ENCODE results near the gene LHX1. TPM values are rescaled to one million over a fixed set of nuclear protein-coding genes. Genes with fewer than 3 reads are reported as not detected.

The LHX1 gene
- total and polyA plus RNA-seq, 5 donors from 2014 or later: 0.05 to 0.22 (median 0.05) TPM; not detected in 2

DNA sequence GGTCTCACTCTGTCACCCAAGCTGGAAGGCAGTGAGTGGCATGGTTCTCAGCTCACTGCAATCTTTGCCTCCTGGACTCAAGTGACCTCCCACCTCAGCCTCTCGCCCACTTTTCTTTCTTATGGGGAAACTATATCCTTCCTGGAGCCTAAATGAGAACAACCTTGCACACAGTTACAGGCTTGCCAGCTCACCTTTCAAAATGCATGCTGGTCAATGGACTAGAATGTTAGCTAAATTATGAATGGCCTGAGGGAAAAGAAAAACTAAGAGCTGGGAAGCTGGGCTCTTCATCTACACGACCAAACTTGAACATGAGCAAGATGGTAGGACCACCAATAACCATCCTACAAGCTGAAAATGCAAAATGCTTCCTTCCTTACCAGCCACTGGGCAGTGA is 10.6 kb upstream of the LHX1 start:
- Histone ChIP-seq H3K9me3 (ENCODE audit: control insufficient read depth in 2 of 2, low read length in 2 of 2) (no peaks in the 10 kb centered on the region), H3K4me3 (ENCODE audit: low read depth, low read length) (no peak overlapping the region), H3K27ac (ENCODE audit: insufficient read depth, low read length, poor library complexity, severe bottlenecking) (no peak overlapping the region), H3K27me3 (ENCODE audit: control insufficient read depth, insufficient read depth, low read length) (peaks cover 33% of the 10 kb centered on the region), H3K36me3 (ENCODE audit: control insufficient read depth, insufficient read depth, low read length) (no peaks in the 10 kb centered on the region), H3K4me1 (ENCODE audit: control insufficient read depth, insufficient read depth, low read length, poor library complexity, severe bottlenecking) (peaks cover 9% of the 10 kb centered on the region)
- DNase-seq: no peak
- no peak overlapping the region for H3K27ac Mint-ChIP-seq
- H3K4me3 Mint-ChIP-seq: no peak overlapping the region
- H3K9me3 Mint-ChIP-seq: no peaks in the 10 kb centered on the region
- ATAC-seq (ENCODE audit: low read depth in 2 of 2): no peak
- peaks cover 63% of the 10 kb centered on the region for H3K27me3 Mint-ChIP-seq
- no peaks in the 10 kb centered on the region for H3K36me3 Mint-ChIP-seq
- H3K4me1 Mint-ChIP-seq: peaks cover 8 to 25% (median 14%) of the 10 kb centered on the region in 4 donors

DNA sequence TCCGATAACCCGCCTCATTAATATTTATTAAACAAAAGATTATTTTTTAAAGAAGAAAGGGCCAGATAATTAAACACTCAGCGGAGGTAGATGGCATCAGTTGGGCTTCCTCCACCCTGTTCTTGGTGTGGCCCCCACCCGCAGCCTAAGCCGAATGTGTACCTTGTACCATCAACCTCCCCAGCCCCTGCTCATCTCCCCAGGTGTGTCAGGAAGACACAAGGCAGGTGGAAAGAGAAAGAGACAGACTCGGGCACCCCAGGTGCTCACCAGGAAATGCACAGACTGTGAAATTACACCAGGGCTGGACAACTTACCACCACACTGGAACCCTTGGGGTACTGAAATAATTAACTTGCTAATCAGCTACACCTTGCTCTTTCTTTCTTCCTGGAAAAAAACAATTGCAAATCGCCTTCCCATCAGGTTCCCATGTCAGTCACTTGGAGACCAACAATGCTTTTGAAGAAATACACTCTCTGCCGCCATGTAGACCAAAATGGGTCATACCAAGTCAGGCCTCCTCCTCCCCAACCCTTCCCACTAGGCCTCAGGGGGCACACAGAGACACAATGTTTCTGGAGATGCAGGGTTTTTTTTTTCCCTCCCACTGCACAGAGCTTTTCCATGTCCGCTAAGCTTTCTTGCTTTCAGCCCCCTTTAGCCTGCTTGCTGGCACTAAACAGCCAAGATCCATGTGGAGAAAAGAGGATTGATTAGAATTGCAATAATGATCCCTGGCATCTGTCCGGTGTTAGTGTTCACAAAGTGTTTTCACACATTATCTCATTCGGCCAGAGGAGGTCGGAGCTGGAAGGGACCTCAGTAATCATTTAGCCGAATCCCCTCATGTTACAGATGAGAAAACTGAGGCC is 8.6 kb upstream of the LHX1 start:
- Histone ChIP-seq H3K4me3 (ENCODE audit: low read depth, low read length) (peak overlapping the region; percentile 26), H3K27ac (ENCODE audit: insufficient read depth, low read length, poor library complexity, severe bottlenecking) (no peak overlapping the region), H3K36me3 (ENCODE audit: control insufficient read depth, insufficient read depth, low read length) (no peaks in the 10 kb centered on the region), H3K9me3 (ENCODE audit: control insufficient read depth in 2 of 2, low read length in 2 of 2) (no peaks in the 10 kb centered on the region), H3K27me3 (ENCODE audit: control insufficient read depth, insufficient read depth, low read length) (peaks cover 41% of the 10 kb centered on the region), H3K4me1 (ENCODE audit: control insufficient read depth, insufficient read depth, low read length, poor library complexity, severe bottlenecking) (peaks cover 28% of the 10 kb centered on the region)
- no peak for DNase-seq
- H3K9me3 Mint-ChIP-seq: no peaks in the 10 kb centered on the region
- peak overlapping the region; percentile 36 to 75 (median 50) for H3K4me3 Mint-ChIP-seq
- H3K27ac Mint-ChIP-seq: no peak overlapping the region
- H3K27me3 Mint-ChIP-seq: peaks cover 76% of the 10 kb centered on the region
- H3K36me3 Mint-ChIP-seq: no peaks in the 10 kb centered on the region
- peaks cover 8 to 45% (median 27%) of the 10 kb centered on the region in 4 donors for H3K4me1 Mint-ChIP-seq
- no peak for ATAC-seq (ENCODE audit: low read depth in 2 of 2)

DNA sequence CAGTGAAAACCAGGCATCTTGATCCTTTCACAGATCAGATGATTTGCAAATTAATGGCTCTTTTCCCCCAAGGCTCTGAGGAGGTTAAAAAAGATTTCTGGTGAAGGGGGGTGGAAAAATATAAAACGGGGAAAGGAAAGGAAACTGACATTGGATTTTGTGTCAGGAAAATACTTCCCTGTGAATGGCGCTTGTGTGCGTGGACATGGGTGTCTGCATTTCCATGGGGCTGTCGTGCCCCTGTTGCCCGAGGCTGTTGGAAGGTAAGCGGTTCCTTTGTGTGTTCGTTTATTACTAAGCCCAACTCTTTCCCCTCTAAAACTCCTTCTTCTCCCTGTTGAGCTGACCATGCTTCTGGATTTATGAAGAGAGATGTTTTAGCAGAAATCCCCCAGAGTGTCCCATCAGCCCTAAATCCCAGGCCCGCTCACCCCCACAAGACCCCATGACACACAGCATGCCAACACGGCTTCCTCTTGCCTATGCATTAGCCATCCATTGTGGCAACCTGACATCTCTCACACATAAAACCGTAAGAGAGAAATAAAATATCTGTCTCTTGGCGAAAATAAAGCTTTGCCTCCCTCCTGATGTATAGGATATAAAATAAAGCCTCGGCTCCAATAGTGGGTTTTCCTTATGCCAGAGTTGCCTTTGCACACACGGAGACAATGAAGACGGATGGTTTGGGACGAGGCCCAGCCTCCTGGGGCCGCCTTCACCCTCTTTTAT is 7.3 kb upstream of the LHX1 start:
- no peaks in the 10 kb centered on the region for H3K36me3 ChIP-seq (ENCODE audit: control insufficient read depth, insufficient read depth, low read length)
- no peak overlapping the region for H3K27ac ChIP-seq (ENCODE audit: insufficient read depth, low read length, poor library complexity, severe bottlenecking)
- DNase-seq (no peak), ATAC-seq (ENCODE audit: low read depth in 2 of 2) (no peak)
- peaks cover 89% of the 10 kb centered on the region for H3K27me3 Mint-ChIP-seq
- no peaks in the 10 kb centered on the region for H3K9me3 ChIP-seq (ENCODE audit: control insufficient read depth in 2 of 2, low read length in 2 of 2)
- H3K4me3 ChIP-seq (ENCODE audit: low read depth, low read length): no peak overlapping the region
- peak overlapping the region in 1 of 3 donors; percentile 10 for H3K27ac Mint-ChIP-seq
- H3K4me1 Mint-ChIP-seq: peaks cover 8 to 54% (median 33%) of the 10 kb centered on the region in 4 donors
- peaks cover 41% of the 10 kb centered on the region for H3K4me1 ChIP-seq (ENCODE audit: control insufficient read depth, insufficient read depth, low read length, poor library complexity, severe bottlenecking)
- peak overlapping the region in 1 of 4 donors; percentile 46 for H3K4me3 Mint-ChIP-seq
- H3K9me3 Mint-ChIP-seq: no peaks in the 10 kb centered on the region
- peaks cover 47% of the 10 kb centered on the region for H3K27me3 ChIP-seq (ENCODE audit: control insufficient read depth, insufficient read depth, low read length)
- no peaks in the 10 kb centered on the region for H3K36me3 Mint-ChIP-seq

DNA sequence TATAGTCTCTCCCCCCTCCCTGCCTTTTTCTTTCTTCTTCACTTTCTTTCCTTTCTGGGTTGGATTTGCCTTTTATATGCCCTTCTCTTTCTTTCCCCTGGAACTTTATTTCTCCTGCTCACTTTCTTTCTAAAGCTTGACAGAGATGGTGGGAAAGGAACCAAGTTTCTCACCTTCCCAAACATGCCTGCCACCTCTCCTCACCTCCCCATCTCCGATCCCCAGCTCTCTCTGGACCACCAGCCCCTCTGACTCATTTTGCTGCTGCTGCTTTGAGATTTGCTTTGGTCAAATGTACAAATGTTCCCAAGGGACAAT is 6.7 kb upstream of the LHX1 start:
- Mint-ChIP-seq H3K4me3 (no peak overlapping the region), H3K4me1 (peaks cover 8 to 60% (median 35%) of the 10 kb centered on the region in 4 donors), H3K27ac (no peak overlapping the region), H3K9me3 (no peaks in the 10 kb centered on the region), H3K36me3 (no peaks in the 10 kb centered on the region), H3K27me3 (peaks cover 90% of the 10 kb centered on the region)
- H3K27ac ChIP-seq (ENCODE audit: insufficient read depth, low read length, poor library complexity, severe bottlenecking): no peak overlapping the region
- H3K4me3 ChIP-seq (ENCODE audit: low read depth, low read length): no peak overlapping the region
- H3K27me3 ChIP-seq (ENCODE audit: control insufficient read depth, insufficient read depth, low read length): peaks cover 52% of the 10 kb centered on the region
- peaks cover 46% of the 10 kb centered on the region for H3K4me1 ChIP-seq (ENCODE audit: control insufficient read depth, insufficient read depth, low read length, poor library complexity, severe bottlenecking)
- DNase-seq (no peak), ATAC-seq (ENCODE audit: low read depth in 2 of 2) (no peak)
- H3K36me3 ChIP-seq (ENCODE audit: control insufficient read depth, insufficient read depth, low read length): no peaks in the 10 kb centered on the region
- H3K9me3 ChIP-seq (ENCODE audit: control insufficient read depth in 2 of 2, low read length in 2 of 2): no peaks in the 10 kb centered on the region

DNA sequence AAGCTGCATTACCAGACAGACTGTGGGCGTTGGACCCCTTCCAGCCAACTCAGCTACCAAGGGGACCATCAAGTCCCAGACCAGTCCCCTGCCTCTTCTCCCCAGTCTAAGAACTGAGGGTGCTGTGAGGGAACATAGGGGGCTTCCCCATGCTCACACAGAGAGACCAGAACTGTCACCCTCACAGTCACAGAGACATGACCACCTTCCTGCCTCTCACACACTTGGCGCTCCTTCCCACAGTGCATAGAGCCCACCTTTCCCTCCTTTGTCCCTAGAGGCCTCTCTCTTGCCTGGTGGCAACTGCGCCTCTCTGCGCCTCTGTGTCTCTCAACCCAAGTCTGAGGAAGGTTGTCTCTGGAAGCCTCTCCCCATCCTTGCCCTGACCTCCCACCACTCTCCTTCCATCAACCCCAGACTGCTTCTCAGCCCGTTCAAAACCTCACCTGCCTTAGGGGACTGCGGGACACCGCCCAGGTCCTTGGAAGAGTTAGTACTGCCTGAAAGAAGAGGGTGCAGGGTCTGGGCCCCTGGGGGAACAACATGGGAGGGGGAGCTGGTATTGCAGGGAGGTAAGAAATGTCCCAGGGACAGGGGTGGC is 6.1 kb upstream of the LHX1 start:
- no peaks in the 10 kb centered on the region for H3K36me3 Mint-ChIP-seq
- Histone ChIP-seq H3K9me3 (ENCODE audit: control insufficient read depth in 2 of 2, low read length in 2 of 2) (no peaks in the 10 kb centered on the region), H3K4me1 (ENCODE audit: control insufficient read depth, insufficient read depth, low read length, poor library complexity, severe bottlenecking) (peaks cover 52% of the 10 kb centered on the region), H3K4me3 (ENCODE audit: low read depth, low read length) (no peak overlapping the region), H3K27ac (ENCODE audit: insufficient read depth, low read length, poor library complexity, severe bottlenecking) (no peak overlapping the region), H3K27me3 (ENCODE audit: control insufficient read depth, insufficient read depth, low read length) (peaks cover 53% of the 10 kb centered on the region), H3K36me3 (ENCODE audit: control insufficient read depth, insufficient read depth, low read length) (no peaks in the 10 kb centered on the region)
- peaks cover 8 to 66% (median 37%) of the 10 kb centered on the region in 4 donors for H3K4me1 Mint-ChIP-seq
- peaks cover 90% of the 10 kb centered on the region for H3K27me3 Mint-ChIP-seq
- no peak overlapping the region for H3K27ac Mint-ChIP-seq
- DNase-seq: no peak
- no peak for ATAC-seq (ENCODE audit: low read depth in 2 of 2)
- no peaks in the 10 kb centered on the region for H3K9me3 Mint-ChIP-seq
- peak overlapping the region in 3 of 4 donors; percentile 24 to 59 (median 36) for H3K4me3 Mint-ChIP-seq

DNA sequence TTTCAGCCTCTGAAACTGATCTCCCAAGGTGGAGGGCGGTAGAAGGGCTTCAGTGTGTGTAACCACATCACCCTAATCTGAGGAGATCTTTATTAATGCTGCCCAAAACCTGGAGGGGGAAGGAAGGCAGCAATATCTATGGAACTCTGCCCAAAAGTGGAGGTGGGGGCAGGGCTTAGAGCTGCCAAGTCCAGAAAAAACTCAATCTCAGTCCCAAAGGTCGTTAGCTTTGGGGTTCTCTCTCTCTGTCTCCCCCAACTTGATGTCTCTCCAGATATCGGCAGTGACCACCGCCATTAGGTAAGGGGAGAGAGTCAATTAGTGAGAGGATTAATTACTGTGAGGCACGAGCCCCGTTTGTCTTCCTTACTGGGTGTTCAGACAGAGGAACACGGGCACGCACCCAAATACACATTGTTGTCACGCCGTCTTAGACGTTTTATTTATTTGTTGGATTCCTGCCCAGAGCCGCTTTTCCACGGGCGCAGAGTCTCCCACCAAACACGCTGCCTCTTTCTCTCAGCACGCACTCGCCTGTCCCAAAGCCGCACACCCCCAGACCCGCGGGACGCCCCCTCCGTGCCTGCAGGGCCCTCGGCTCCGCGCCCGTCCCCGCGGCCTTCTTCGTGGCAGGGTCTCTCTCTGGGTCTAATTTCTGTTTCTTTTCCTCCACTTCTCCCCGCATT is 5.4 kb upstream of the LHX1 start:
- Histone ChIP-seq H3K27me3 (ENCODE audit: control insufficient read depth, insufficient read depth, low read length) (peaks cover 53% of the 10 kb centered on the region), H3K4me3 (ENCODE audit: low read depth, low read length) (peak overlapping the region; percentile 44), H3K36me3 (ENCODE audit: control insufficient read depth, insufficient read depth, low read length) (no peaks in the 10 kb centered on the region), H3K4me1 (ENCODE audit: control insufficient read depth, insufficient read depth, low read length, poor library complexity, severe bottlenecking) (peaks cover 59% of the 10 kb centered on the region), H3K27ac (ENCODE audit: insufficient read depth, low read length, poor library complexity, severe bottlenecking) (no peak overlapping the region), H3K9me3 (ENCODE audit: control insufficient read depth in 2 of 2, low read length in 2 of 2) (no peaks in the 10 kb centered on the region)
- ATAC-seq (ENCODE audit: low read depth in 2 of 2) (no peak), DNase-seq (no peak)
- Mint-ChIP-seq H3K27ac (no peak overlapping the region), H3K36me3 (no peaks in the 10 kb centered on the region), H3K9me3 (no peaks in the 10 kb centered on the region), H3K4me3 (peak overlapping the region; percentile 61 to 84 (median 78)), H3K4me1 (peaks cover 8 to 71% (median 38%) of the 10 kb centered on the region in 4 donors), H3K27me3 (peaks cover 94% of the 10 kb centered on the region)

DNA sequence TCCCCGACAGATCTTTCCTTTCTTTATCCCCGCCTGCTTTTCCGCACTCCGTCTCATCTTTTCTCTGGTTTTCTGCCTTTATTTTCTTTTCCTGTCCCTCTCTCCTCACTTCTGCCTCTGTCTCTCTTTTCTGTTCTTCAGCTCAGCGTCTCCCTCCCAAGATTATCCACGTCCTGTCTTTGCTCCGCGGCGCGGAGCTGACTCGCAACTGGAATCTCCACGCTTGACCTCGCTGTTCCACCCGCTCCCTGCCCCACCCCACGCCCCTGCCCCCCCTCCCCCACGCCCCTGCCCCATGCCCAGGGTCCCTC is 4.9 kb upstream of the LHX1 start:
- peak overlapping the region; percentile 61 to 84 (median 78) for H3K4me3 Mint-ChIP-seq
- Histone ChIP-seq H3K4me1 (ENCODE audit: control insufficient read depth, insufficient read depth, low read length, poor library complexity, severe bottlenecking) (peaks cover 64% of the 10 kb centered on the region), H3K27ac (ENCODE audit: insufficient read depth, low read length, poor library complexity, severe bottlenecking) (no peak overlapping the region), H3K36me3 (ENCODE audit: control insufficient read depth, insufficient read depth, low read length) (no peaks in the 10 kb centered on the region), H3K27me3 (ENCODE audit: control insufficient read depth, insufficient read depth, low read length) (peaks cover 53% of the 10 kb centered on the region), H3K9me3 (ENCODE audit: control insufficient read depth in 2 of 2, low read length in 2 of 2) (no peaks in the 10 kb centered on the region), H3K4me3 (ENCODE audit: low read depth, low read length) (peak overlapping the region; percentile 44)
- DNase-seq (no peak), ATAC-seq (ENCODE audit: low read depth in 2 of 2) (no peak)
- H3K27me3 Mint-ChIP-seq: peaks cover 98% of the 10 kb centered on the region
- no peak overlapping the region for H3K27ac Mint-ChIP-seq
- H3K4me1 Mint-ChIP-seq: peaks cover 8 to 76% (median 38%) of the 10 kb centered on the region in 4 donors
- no peaks in the 10 kb centered on the region for H3K36me3 Mint-ChIP-seq
- peaks cover 0 to under 1% (median 0%) of the 10 kb centered on the region in 7 donors for H3K9me3 Mint-ChIP-seq

All from CD4-positive, CD25-positive, alpha-beta regulatory T cell (primary cell).